Stimulated activated CD4-positive, alpha-beta T cell treated with anti-CD3 and anti-CD28 coated beads, TNF-alpha, amount 100 ng/mL, for 24 hours (primary cell): ENCODE results near the gene PALMD.

Experiments
- DNase-seq, 3 experiments: peaks; one replicate each; pipeline ENCODE4 v3.0.0-alpha.2; 2020; ENCODE audit warnings: low read depth in 3 of 3

Gene PALMD

GRCh38 chr1:99697580-99697979 is 51.7 kb downstream of the PALMD start:
- DNase-seq = no peak

GRCh38 chr1:99700020-99700419 is 54.1 kb downstream of the PALMD start:
- no peak for DNase-seq

DNA sequence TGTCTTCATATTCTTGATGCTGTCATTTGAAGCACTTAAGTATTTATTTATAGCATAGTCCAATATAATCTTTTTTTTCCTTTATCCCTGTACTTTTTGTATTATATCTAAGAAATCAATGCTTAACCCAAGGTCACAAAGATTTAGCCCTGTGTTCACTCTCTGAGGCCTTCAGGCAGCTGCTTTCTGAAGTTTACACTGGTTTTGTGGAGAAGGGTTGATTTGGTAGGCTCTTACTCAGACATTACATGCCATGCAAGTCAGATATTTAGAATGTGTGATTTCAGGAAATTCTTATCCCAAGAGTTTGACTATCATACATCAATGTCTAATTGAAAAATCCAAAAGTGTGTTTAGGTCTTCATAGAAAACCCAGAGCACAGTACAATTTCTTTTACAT is 56.3 kb downstream of the PALMD start:
- DNase-seq = no peak

GRCh38 chr1:99704356-99704816 is 58.5 kb downstream of the PALMD start:
- no peak for DNase-seq

DNA sequence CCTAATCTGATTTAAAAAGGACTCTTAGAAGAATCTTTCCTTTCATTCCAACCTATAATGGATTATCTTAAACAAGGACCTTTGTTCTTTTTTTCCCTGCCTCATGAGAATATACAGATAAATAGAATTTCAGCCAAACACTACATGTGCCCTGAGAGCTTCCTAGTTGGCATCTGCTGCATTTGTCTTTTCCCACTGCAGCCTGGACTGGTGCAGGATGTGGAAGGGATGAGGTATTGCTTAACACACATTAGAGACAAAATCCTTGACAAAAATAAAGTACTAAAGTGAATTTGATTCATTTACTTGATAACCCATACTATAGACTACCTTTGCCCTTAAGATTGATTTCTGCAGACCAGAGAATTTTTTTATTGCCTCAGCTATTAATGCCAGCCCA is 59.5 kb downstream of the PALMD start:
- no peak for DNase-seq

DNA sequence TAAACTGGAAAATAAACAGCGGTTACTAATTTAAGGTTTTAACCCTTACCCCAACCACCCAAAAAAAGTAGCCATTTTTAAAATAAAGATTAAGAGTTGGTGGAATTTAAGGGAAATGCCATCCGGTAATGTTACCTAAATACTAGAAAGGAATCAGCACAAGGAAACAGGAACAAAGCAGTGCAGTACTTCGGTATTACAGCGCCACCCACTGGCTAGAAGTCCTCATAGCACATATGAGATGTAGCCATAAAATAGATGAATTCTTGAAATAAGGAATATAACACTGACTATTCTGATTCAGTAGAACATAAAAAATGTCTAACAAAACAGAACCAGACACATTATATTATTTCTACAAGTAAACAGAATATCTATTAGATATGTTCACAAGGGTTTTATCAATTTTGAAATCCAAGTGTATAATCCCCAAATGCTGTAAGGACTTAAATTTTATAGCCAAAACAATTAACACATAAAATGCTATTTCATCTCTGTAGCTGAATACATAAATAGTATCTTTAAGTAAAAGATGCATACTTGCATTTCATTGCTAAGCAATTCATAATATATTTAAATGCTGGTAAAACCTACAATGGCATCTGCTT is 61.7 kb downstream of the PALMD start:
- peak; percentile 22 to 53 (median 25) for DNase-seq

DNA sequence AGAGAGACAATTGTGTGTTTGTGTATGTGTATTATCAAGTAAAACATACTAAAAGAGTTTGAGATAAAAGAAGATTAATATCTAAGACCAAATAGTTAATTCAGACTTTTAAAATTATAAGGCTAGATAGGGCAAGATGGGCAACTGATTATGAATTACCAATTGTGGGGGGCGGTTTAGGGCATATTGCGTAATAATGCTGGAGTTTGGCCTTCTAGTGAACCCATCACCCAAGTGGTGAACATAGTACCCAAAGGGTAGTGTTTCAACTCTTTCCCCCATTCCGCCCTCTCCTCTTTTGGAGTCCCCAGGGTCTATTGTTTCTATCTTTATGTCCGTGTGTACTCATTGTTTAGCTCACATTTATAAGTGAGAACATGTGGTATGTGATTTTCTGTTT is 65.1 kb downstream of the PALMD start:
- DNase-seq = no peak

GRCh38 chr1:99713006-99713405 is 67.1 kb downstream of the PALMD start:
- no peak for DNase-seq

GRCh38 chr1:99717005-99717404 is 71.1 kb downstream of the PALMD start:
- no peak for DNase-seq

GRCh38 chr1:99723251-99723650 is 77.3 kb downstream of the PALMD start:
- no peak for DNase-seq

GRCh38 chr1:99725996-99726395 is 80.1 kb downstream of the PALMD start:
- DNase-seq = no peak

DNA sequence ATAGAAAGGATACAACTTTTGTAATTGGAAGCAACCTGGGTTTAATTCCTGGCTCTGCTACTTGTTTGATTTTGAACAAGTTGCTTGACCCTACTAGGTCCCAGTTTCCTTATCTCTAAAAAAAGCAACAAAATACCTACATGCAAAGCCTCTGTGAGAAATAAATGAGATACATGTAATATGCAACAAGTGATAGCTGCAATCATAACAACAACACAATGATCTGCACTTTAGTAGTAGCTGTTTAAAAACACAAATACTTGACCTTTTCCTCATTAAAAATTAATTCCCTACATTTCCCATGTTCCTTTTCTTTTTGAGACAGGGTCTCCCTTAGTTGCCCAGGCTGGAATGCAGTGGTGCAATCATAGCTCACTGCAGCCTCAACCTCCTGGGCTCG is 80.5 kb downstream of the PALMD start:
- DNase-seq = no peak

- DNase-seq = no peak
Measured at GRCh38 chr1:99726818-99727217, 80.9 kb downstream of the PALMD start.

- DNase-seq = no peak
Measured at GRCh38 chr1:99727575-99728185, 81.8 kb downstream of the PALMD start.

DNA sequence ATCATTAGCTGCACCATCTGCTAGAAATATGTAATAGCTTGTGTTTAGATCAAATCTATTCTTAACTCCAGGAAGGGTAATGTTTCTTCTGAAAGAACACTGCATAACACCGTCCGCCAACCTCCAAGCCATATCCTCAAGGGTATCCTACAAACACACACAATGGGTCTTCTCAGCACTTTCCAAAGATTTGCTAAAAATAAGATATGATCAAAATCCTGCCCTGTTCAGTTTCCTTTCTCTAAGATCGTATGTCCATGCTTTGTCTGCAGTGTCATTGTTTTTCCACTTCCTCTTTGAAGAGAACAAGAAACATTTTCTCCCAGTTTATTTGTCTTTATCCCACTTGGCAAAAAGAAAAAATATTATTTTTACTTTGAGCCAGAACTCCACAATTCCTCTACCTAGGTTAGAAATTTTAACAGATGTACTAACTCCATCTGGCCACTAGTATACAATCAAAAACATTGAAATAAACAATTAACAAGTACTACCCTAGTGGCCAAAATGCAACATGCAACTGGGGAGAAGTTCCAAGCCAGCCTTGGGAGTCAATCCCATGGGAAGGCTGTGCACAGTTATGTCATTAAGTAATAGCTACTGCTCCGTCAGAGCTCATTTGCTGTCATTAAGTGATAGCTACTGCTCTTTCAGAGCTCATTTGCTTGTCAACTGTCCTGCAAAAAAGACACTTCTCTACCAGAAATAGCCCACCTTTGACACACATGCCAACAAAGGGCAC is 82.8 kb downstream of the PALMD start:
- DNase-seq = no peak

GRCh38 chr1:99731384-99731783 is 85.5 kb downstream of the PALMD start:
- no peak for DNase-seq

DNA sequence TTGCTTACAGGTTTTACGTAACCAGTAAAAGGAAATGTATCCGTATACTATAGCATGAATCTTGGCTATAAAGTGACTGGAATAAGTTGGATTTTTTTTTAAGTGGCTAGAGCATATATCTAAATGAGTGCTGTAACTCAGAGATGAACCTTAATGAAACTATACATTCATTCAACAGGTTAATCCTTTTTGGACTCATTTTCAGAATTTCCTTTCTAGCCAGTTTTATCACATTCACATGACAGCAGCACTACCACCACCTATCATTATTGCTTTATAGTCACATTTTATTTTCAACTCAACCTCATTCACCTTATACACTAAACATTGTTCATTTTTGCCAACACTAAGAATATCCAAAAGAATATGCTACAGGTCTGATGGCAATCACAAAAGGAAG is 89.9 kb downstream of the PALMD start:
- no peak for DNase-seq

DNA sequence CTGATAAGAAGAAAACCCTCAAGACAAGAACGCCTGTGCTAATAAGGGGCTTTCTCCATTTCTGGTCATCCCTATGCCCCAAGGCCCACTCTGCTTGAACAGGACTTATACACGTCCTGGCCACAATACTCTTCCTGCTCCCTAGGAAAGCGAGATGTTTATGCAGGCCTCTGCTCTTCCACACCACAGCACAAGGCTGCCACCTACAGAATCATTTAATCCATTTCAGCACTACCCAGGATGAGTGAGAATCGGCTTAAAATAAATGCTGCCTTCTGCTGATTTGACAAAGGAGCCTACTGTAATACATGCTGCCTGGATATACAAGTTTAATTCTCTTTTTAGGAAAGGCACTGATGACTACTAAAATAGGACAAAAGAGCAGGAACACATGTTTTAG is 91.1 kb downstream of the PALMD start:
- no peak for DNase-seq

DNA sequence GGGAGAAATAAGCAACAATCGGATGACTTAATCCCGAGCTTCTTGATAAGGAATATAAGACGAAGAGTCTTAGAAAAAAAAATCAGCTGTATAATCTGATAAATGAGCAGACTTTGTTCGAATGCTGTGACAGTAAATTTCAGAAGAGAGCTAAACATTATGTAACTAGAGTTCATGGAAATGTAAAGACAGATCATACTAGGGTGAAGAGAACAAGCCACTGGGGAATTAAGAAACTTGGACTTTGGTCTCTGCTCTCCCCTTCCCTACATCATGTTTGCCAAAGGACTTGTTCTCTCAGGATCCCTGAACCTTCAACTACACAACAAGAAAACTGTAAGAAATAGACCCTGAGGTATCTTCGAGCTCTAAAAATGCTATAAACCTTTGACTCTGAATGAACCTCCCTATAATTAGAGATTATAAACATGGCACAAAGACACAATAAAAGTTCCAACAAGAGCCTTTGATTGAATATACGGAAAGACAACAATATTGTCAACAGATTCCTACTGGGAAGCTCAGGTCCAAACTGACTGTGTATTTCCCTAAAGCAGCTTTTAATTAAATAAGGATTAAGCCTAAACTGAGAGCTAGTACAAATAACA is 93.0 kb downstream of the PALMD start:
- DNase-seq = no peak

DNA sequence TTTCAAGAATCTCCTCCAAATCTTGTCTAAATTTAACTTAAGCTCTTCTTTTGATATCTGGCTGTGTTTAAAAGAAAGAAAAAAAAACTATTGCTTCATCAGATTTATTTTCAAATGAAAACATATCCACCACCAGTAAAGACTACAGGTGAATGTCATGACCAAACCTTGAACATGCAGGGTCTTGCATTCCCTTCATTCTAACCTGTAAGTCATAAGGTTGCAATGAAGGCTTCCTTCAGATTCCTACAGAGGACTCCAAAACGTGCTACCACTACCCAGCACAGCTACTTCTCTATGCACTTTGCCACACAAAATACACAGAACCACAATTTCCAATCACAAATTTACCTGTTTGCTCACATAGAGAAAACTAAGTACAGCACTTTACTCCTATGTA is 94.2 kb downstream of the PALMD start:
- DNase-seq = no peak
